HepG2 (cell line): ENCODE measurements around the gene RAD23A.

ENCODE experiments used
- ATF3 ChIP-seq: sonication (generic); formaldehyde crosslinking; IDR thresholded peaks from 2 replicates; pipeline ENCODE4 v1.4.0; 2020; ENCODE audit warnings: missing genetic modification reagents
- CEBPG ChIP-seq: IDR thresholded peaks from 2 replicates; pipeline ENCODE4 v1.6.1; 2016
- CTCF ChIP-seq: sonication (generic); formaldehyde crosslinking; IDR thresholded peaks from 2 replicates; pipeline ENCODE4 v1.5.0; 2020; ENCODE audit warnings: mild to moderate bottlenecking, missing genetic modification reagents, moderate library complexity
- EZH2 ChIP-seq: conservative IDR thresholded peaks from 2 replicates; pipeline ENCODE4 v1.6.1; 2012; ENCODE audit warnings: mild to moderate bottlenecking, low read depth, low read length, moderate library complexity
- HNRNPL ChIP-seq: fragments of 200-400 bp; formaldehyde crosslinking; IDR thresholded peaks from 2 replicates; pipeline ENCODE4 v1.6.1; 2017; ENCODE audit warnings: mild to moderate bottlenecking, low read depth, low read length
- PATZ1 ChIP-seq: sonication (generic); formaldehyde crosslinking; IDR thresholded peaks from 2 replicates; pipeline ENCODE4 v1.4.0; 2020; ENCODE audit warnings: missing genetic modification reagents
- POGK ChIP-seq: sonication (generic); formaldehyde crosslinking; conservative IDR thresholded peaks from 2 replicates; pipeline ENCODE4 v1.8.0; 2022; ENCODE audit warnings: mild to moderate bottlenecking, moderate library complexity, missing genetic modification reagents
- STAT6 ChIP-seq: sonication (generic); formaldehyde crosslinking; IDR thresholded peaks from 2 replicates; pipeline ENCODE4 v1.4.0; 2020; ENCODE audit warnings: missing genetic modification reagents, mild to moderate bottlenecking, borderline replicate concordance
- ZBTB39 ChIP-seq: sonication (generic); formaldehyde crosslinking; IDR thresholded peaks from 2 replicates; pipeline ENCODE4 v1.5.0; 2020; ENCODE audit warnings: missing genetic modification reagents
- ZBTB46 ChIP-seq: sonication (generic); formaldehyde crosslinking; IDR thresholded peaks from 2 replicates; pipeline ENCODE4 v1.4.0; 2020; ENCODE audit warnings: mild to moderate bottlenecking, missing genetic modification reagents, borderline replicate concordance
- ZNF143 ChIP-seq: sonication (generic); formaldehyde crosslinking; IDR thresholded peaks from 2 replicates; pipeline ENCODE4 v1.4.0; 2020; ENCODE audit warnings: missing genetic modification reagents
- ZNF816 ChIP-seq: sonication (generic); formaldehyde crosslinking; IDR thresholded peaks from 2 replicates; pipeline ENCODE4 v1.8.0; 2022; ENCODE audit warnings: missing genetic modification reagents, mild to moderate bottlenecking, borderline replicate concordance

- TF ChIP-seq POGK (CRISPR knock-in tag) (no peak), HNRNPL (no peak), STAT6 (CRISPR knock-in tag) (no peak), ZNF143 (CRISPR knock-in tag) (no peak), ZBTB46 (CRISPR knock-in tag) (no peak), PATZ1 (CRISPR knock-in tag) (no peak), CTCF (no peak), ZBTB39 (no peak), CEBPG (CRISPR knock-in tag) (no peak), EZH2 (no peak), ATF3 (CRISPR knock-in tag) (no peak), ZNF816 (CRISPR knock-in tag) (no peak)
Observed at GRCh38 chr19:12899891-12900518, 45.7 kb upstream of the RAD23A start.
